Esophagus squamous epithelium (tissue), 4 donors: ENCODE results near the gene HEBP1.

Experiments
- CTCF ChIP-seq, 6 experiments: fragments of 450-650 bp in 4 of 6; fragments of 200-600 bp in 2 of 6; sonication (generic) in 2 of 6; IDR thresholded peaks; one replicate each; pipeline ENCODE4 v1.5.1; 2016 to 2019; ENCODE audit warnings: antibody characterized with exemption in 6 of 6, mild to moderate bottlenecking in 4 of 6, moderate library complexity in 4 of 6
- POLR2A ChIP-seq, 4 donors: fragments of 450-650 bp; IDR thresholded peaks; one replicate each; pipeline ENCODE4 v1.6.1; 2017; ENCODE audit warnings: antibody characterized with exemption in 4 of 4, mild to moderate bottlenecking in 4 of 4, moderate library complexity in 3 of 4

GRCh38 chr12:13027032-13027431 lies 27.0 kb upstream of the HEBP1 start:
- no peak for TF ChIP-seq CTCF (IDR thresholded peaks at IDR 0.05)
- TF ChIP-seq POLR2A (IDR thresholded peaks at IDR 0.05) = no peak
